Endodermal cell (in vitro differentiated cells): ENCODE data around the gene PER2. TPM values are rescaled to one million over a fixed set of nuclear protein-coding genes. Genes with fewer than 3 reads are reported as not detected.

ENCODE experiments used
- DNase-seq: peaks from one replicate; pipeline ENCODE4 v3.0.0-alpha.2; 2017
- H3K27ac ChIP-seq: 2 replicates; pipeline ENCODE4 v1.5.1; 2013; ENCODE audit warnings: mild to moderate bottlenecking, low read depth, low read length, moderate library complexity
- H3K27me3 ChIP-seq: 2 replicates; pipeline ENCODE4 v1.6.1; 2013; ENCODE audit warnings: mild to moderate bottlenecking, low read length, moderate library complexity; ENCODE audit not compliant: insufficient read depth, control insufficient read depth, poor library complexity, severe bottlenecking
- H3K36me3 ChIP-seq: 2 replicates; pipeline ENCODE4 v1.7.0; 2013; ENCODE audit warnings: mild to moderate bottlenecking, low read length, moderate library complexity; ENCODE audit not compliant: control insufficient read depth, insufficient read depth
- H3K4me1 ChIP-seq: one replicate; pipeline ENCODE4 v1.7.0; 2013; ENCODE audit warnings: low read length; ENCODE audit not compliant: control insufficient read depth, insufficient read depth
- H3K4me3 ChIP-seq: 2 replicates; pipeline ENCODE4 v1.5.1; 2013; ENCODE audit warnings: mild to moderate bottlenecking, low read length, moderate library complexity
- H3K9ac ChIP-seq: 2 replicates; pipeline ENCODE4 v1.6.1; 2013; ENCODE audit warnings: mild to moderate bottlenecking, low read length, moderate library complexity; ENCODE audit not compliant: poor library complexity, severe bottlenecking; ENCODE audit errors: extremely low read depth
- H3K9me3 ChIP-seq: 2 replicates; pipeline ENCODE4 v1.6.1; 2013; ENCODE audit warnings: mild to moderate bottlenecking, low read length, moderate library complexity; ENCODE audit not compliant: control insufficient read depth
- H3K27ac Mint-ChIP-seq: 2 replicates; pipeline ENCODE4 v1.8.0; 2020; ENCODE audit warnings: mixed read lengths
- H3K27me3 Mint-ChIP-seq: 2 replicates; pipeline ENCODE4 v1.8.0; 2021; ENCODE audit warnings: mild to moderate bottlenecking, mixed read lengths; ENCODE audit not compliant: insufficient read depth
- H3K36me3 Mint-ChIP-seq: 2 replicates; pipeline ENCODE4 v1.8.0; 2020; ENCODE audit warnings: low read depth, mixed read lengths
- H3K4me1 Mint-ChIP-seq: 2 replicates; pipeline ENCODE4 v1.8.0; 2020; ENCODE audit warnings: mixed read lengths
- H3K4me3 Mint-ChIP-seq: 2 replicates; pipeline ENCODE4 v1.8.0; 2020; ENCODE audit warnings: mild to moderate bottlenecking, moderate library complexity, mixed read lengths
- H3K9me3 Mint-ChIP-seq: 2 replicates; pipeline ENCODE4 v1.8.0; 2020; ENCODE audit warnings: mild to moderate bottlenecking, mixed read lengths
- CTCF ChIP-seq: fragments of 200-600 bp; sonication (generic); conservative IDR thresholded peaks from 2 replicates; pipeline ENCODE4 v1.5.0; 2021; ENCODE audit warnings: antibody characterized with exemption, mild to moderate bottlenecking
- WGBS, 2 experiments: methylation state at CpG; one replicate each; pipeline versions ENCODE4 v1.1.5 to v1.1.7; 2013; ENCODE audit warnings: missing lambda C conversion rate in 2 of 2, mixed read lengths in 1 of 2; ENCODE audit not compliant: insufficient coverage in 1 of 2, insufficient read length in 1 of 2; 5-methylcytosine and 5-hydroxymethylcytosine counted together
- total RNA-seq, 2 donors: library from RNA; stranded (reverse); fragmentation: NEBNext Ultra II Directional in 1 of 2; extraction: Animal tissue kit (Norgen Biotek cat#: 25700) in 1 of 2; gene quantifications; 2 replicates in 1 of 2; 3 replicates in 1 of 2; pipeline ENCODE4 v1.2.1, GENCODE V29; 2021

Gene PER2
- total RNA-seq, 2 donors from 2014 or later = 9.7 to 13.5 TPM

GRCh38 chr2:238239863-238240756 is 48.3 kb downstream of the PER2 start, which contains the start of gene HES6:
HES6 (minus strand) TSS chr2:238240038; CDS start chr2:238239905, 133 bp downstream.
- H3K4me3 ChIP-seq = peak within 1 kb of the TSS; percentile 77
- DNase-seq = peak; percentile 95
- H3K36me3 ChIP-seq = peaks cover 5% of the 10 kb centered on the region
- Mint-ChIP-seq H3K4me1 (no peaks in the 10 kb centered on the region), H3K9me3 (no peaks in the 10 kb centered on the region), H3K27ac (peak within 1 kb of the TSS; percentile 40), H3K36me3 (peaks cover 7% of the 10 kb centered on the region), H3K27me3 (peaks cover 54% of the 10 kb centered on the region), H3K4me3 (peak within 1 kb of the TSS; percentile 54)
- no peak for TF ChIP-seq CTCF
- peak within 1 kb of the TSS; percentile 98 for H3K27ac ChIP-seq
- no peak within 1 kb of the TSS for H3K9ac ChIP-seq
- H3K9me3 ChIP-seq = no peaks in the 10 kb centered on the region
- no peaks in the 10 kb centered on the region for H3K4me1 ChIP-seq
- 0% methylated on average over 41 to 103 of the region's 105 CpGs for WGBS, 2 experiments
- H3K27me3 ChIP-seq = peaks cover 41% of the 10 kb centered on the region

GRCh38 chr2:238239543-238239862 is 48.9 kb downstream of the PER2 start:
- Mint-ChIP-seq H3K4me3 (peak overlapping the region; percentile 54), H3K27me3 (peaks cover 59% of the 10 kb centered on the region), H3K4me1 (no peaks in the 10 kb centered on the region), H3K27ac (no peak overlapping the region), H3K9me3 (no peaks in the 10 kb centered on the region), H3K36me3 (peaks cover 5% of the 10 kb centered on the region)
- no peak overlapping the region for H3K9ac ChIP-seq
- peak; percentile 11 for TF ChIP-seq CTCF
- H3K27ac ChIP-seq = peak overlapping the region; percentile 49
- peaks cover 42% of the 10 kb centered on the region for H3K27me3 ChIP-seq
- WGBS, 2 experiments = 0 to 1% methylated on average over 11 to 43 of the region's 43 CpGs
- no peak overlapping the region for H3K4me3 ChIP-seq
- peaks cover 4% of the 10 kb centered on the region for H3K36me3 ChIP-seq
- no peak for DNase-seq
- no peaks in the 10 kb centered on the region for H3K9me3 ChIP-seq
- no peaks in the 10 kb centered on the region for H3K4me1 ChIP-seq

GRCh38 chr2:238238766-238239542 is 49.5 kb downstream of the PER2 start:
- H3K9ac ChIP-seq = no peak overlapping the region
- Mint-ChIP-seq H3K27ac (no peak overlapping the region), H3K4me1 (no peaks in the 10 kb centered on the region), H3K27me3 (peaks cover 63% of the 10 kb centered on the region), H3K36me3 (no peaks in the 10 kb centered on the region), H3K4me3 (peak overlapping the region; percentile 36), H3K9me3 (no peaks in the 10 kb centered on the region)
- H3K4me1 ChIP-seq = no peaks in the 10 kb centered on the region
- 31 to 63% methylated on average over 7 to 75 of the region's 75 CpGs for WGBS, 2 experiments
- peak; percentile 71 for DNase-seq
- TF ChIP-seq CTCF = no peak
- H3K4me3 ChIP-seq = no peak overlapping the region
- H3K27me3 ChIP-seq = peaks cover 42% of the 10 kb centered on the region
- no peaks in the 10 kb centered on the region for H3K9me3 ChIP-seq
- H3K36me3 ChIP-seq = peaks cover 1% of the 10 kb centered on the region
- H3K27ac ChIP-seq = no peak overlapping the region
